Astrocyte (in vitro differentiated cells and primary cell): Measurements from ENCODE around the gene JMJD7. TPM values are rescaled to one million over a fixed set of nuclear protein-coding genes. Genes with fewer than 3 reads are reported as not detected.
A peak's percentile ranks its signal among the peaks of the same experiment; 100 is the strongest.

Source experiments
- DNase-seq: peaks from one replicate; pipeline ENCODE4 v3.0.0-alpha.2; 2010; ENCODE audit warnings: low read depth
- FAIRE-seq: peaks from 2 replicates; lab custom pipeline; 2011; peaks lifted over from hg19 to GRCh38; lab: Jason Lieb, UNC
- H2AFZ ChIP-seq: 2 replicates; pipeline ENCODE4 v1.6.0; 2012; ENCODE audit warnings: low read depth, low read length, inconsistent platforms
- H3K27ac ChIP-seq: 2 replicates; pipeline ENCODE4 v1.5.1; 2011; ENCODE audit warnings: low read depth, low read length, inconsistent platforms
- H3K27me3 ChIP-seq: 2 replicates; pipeline ENCODE4 v1.6.0; 2011; ENCODE audit warnings: low read length, inconsistent platforms; ENCODE audit not compliant: insufficient read depth
- H3K36me3 ChIP-seq: 2 replicates; pipeline ENCODE4 v1.5.1; 2011; ENCODE audit warnings: low read length, inconsistent platforms; ENCODE audit not compliant: insufficient read depth
- H3K4me1 ChIP-seq: 2 replicates; pipeline ENCODE4 v1.5.1; 2011; ENCODE audit warnings: low read length, inconsistent platforms; ENCODE audit not compliant: insufficient read depth
- H3K4me2 ChIP-seq: 2 replicates; pipeline ENCODE4 v1.6.0; 2012; ENCODE audit warnings: low read length, inconsistent platforms
- H3K4me3 ChIP-seq: 2 replicates; pipeline ENCODE4 v1.5.1; 2011; ENCODE audit warnings: low read depth, mild to moderate bottlenecking, low read length, inconsistent platforms; ENCODE audit not compliant: insufficient read depth
- H3K79me2 ChIP-seq: 2 replicates; pipeline ENCODE4 v1.6.0; 2012; ENCODE audit warnings: mild to moderate bottlenecking, low read length, inconsistent platforms; ENCODE audit not compliant: insufficient read depth
- H3K9ac ChIP-seq: 2 replicates; pipeline ENCODE4 v1.6.0; 2012; ENCODE audit warnings: mild to moderate bottlenecking, low read length, inconsistent platforms
- H3K9me3 ChIP-seq: 2 replicates; pipeline ENCODE4 v1.5.1; 2012; ENCODE audit warnings: low read depth, mild to moderate bottlenecking, low read length, inconsistent platforms; ENCODE audit not compliant: insufficient read depth
- H4K20me1 ChIP-seq: 2 replicates; pipeline ENCODE4 v1.6.0; 2012; ENCODE audit warnings: low read length, inconsistent platforms; ENCODE audit not compliant: insufficient read depth
- H3K27ac Mint-ChIP-seq: one replicate; pipeline ENCODE4 v1.8.0; 2021; ENCODE audit warnings: mild to moderate bottlenecking, mixed read lengths; ENCODE audit not compliant: unreplicated experiment
- H3K27me3 Mint-ChIP-seq: one replicate; pipeline ENCODE4 v1.8.0; 2021; ENCODE audit warnings: low read depth, mixed read lengths; ENCODE audit not compliant: unreplicated experiment
- H3K36me3 Mint-ChIP-seq: one replicate; pipeline ENCODE4 v1.8.0; 2021; ENCODE audit warnings: low read depth, mixed read lengths; ENCODE audit not compliant: unreplicated experiment
- H3K4me1 Mint-ChIP-seq: one replicate; pipeline ENCODE4 v1.8.0; 2021; ENCODE audit warnings: low read depth, mixed read lengths; ENCODE audit not compliant: unreplicated experiment
- H3K4me3 Mint-ChIP-seq: one replicate; pipeline ENCODE4 v1.8.0; 2021; ENCODE audit warnings: mild to moderate bottlenecking, moderate library complexity, mixed read lengths; ENCODE audit not compliant: unreplicated experiment
- H3K9me3 Mint-ChIP-seq: one replicate; pipeline ENCODE4 v1.8.0; 2021; ENCODE audit warnings: mild to moderate bottlenecking, mixed read lengths; ENCODE audit not compliant: unreplicated experiment
- EZH2 ChIP-seq: IDR thresholded peaks from 2 replicates; pipeline ENCODE4 v1.6.1; 2012; ENCODE audit warnings: mild to moderate bottlenecking, low read length, inconsistent platforms; ENCODE audit not compliant: insufficient read depth
- total RNA-seq: library from RNA; stranded (reverse); gene quantifications from 2 replicates; pipeline ENCODE4 v1.2.1, GENCODE V29; 2021
- TF ChIP-seq, protein P1 (sequence below): IDR thresholded peaks from 2 replicates; pipeline ENCODE4 v1.5.1; 2011; ENCODE audit warnings: low read depth, mild to moderate bottlenecking, inconsistent platforms, low read length, moderate library complexity; ENCODE audit not compliant: insufficient read depth

The JMJD7 gene
- total RNA-seq, 1 donor from 2014 or later, result 7.6 TPM

GRCh38 chr15:41790756-41791546, 36.9 kb upstream of the JMJD7 start:
- peaks cover 20% of the 10 kb centered on the region for H3K4me1 ChIP-seq
- no peaks in the 10 kb centered on the region for H3K36me3 ChIP-seq
- H3K9ac ChIP-seq, result peak overlapping the region; percentile 64
- Mint-ChIP-seq H3K36me3 (no peaks in the 10 kb centered on the region), H3K9me3 (no peaks in the 10 kb centered on the region), H3K4me3 (peak overlapping the region; percentile 9), H3K4me1 (peaks cover 50% of the 10 kb centered on the region), H3K27ac (peak overlapping the region; percentile 89), H3K27me3 (no peaks in the 10 kb centered on the region)
- H3K27me3 ChIP-seq, result no peaks in the 10 kb centered on the region
- H3K4me3 ChIP-seq, result peak overlapping the region; percentile 34
- no peak for FAIRE-seq
- peak overlapping the region; percentile 79 for H3K4me2 ChIP-seq
- no peaks in the 10 kb centered on the region for H3K9me3 ChIP-seq
- no peak overlapping the region for H2AFZ ChIP-seq
- no peak for TF ChIP-seq EZH2
- TF ChIP-seq, protein P1, sequence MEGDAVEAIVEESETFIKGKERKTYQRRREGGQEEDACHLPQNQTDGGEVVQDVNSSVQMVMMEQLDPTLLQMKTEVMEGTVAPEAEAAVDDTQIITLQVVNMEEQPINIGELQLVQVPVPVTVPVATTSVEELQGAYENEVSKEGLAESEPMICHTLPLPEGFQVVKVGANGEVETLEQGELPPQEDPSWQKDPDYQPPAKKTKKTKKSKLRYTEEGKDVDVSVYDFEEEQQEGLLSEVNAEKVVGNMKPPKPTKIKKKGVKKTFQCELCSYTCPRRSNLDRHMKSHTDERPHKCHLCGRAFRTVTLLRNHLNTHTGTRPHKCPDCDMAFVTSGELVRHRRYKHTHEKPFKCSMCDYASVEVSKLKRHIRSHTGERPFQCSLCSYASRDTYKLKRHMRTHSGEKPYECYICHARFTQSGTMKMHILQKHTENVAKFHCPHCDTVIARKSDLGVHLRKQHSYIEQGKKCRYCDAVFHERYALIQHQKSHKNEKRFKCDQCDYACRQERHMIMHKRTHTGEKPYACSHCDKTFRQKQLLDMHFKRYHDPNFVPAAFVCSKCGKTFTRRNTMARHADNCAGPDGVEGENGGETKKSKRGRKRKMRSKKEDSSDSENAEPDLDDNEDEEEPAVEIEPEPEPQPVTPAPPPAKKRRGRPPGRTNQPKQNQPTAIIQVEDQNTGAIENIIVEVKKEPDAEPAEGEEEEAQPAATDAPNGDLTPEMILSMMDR, result no peak
- peaks cover 80% of the 10 kb centered on the region for H3K79me2 ChIP-seq
- peak; percentile 83 for DNase-seq
- H4K20me1 ChIP-seq, result peaks cover 44% of the 10 kb centered on the region
- peak overlapping the region; percentile 91 for H3K27ac ChIP-seq

DNA sequence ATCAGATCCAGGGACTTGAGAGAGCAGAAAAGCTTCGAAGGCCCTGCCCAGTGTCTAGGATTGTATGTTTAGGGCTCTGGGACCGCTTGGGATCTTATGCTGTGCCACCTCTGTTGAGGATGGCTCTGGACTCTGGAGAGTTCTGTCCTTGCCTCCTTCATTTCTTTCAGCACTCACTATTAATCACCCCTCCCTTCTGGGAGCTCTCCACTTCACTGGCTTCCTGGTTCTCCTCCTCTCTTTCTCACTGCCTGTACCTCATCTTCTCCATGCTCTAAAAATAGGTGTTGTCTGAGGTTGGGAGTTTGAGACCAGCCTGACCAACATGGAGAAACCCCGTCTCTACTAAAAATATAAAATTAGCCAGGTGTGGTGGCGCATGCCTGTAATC, 36.4 kb upstream of the JMJD7 start:
- no peak for TF ChIP-seq EZH2
- TF ChIP-seq, protein P1, result no peak
- Histone ChIP-seq H3K79me2 (peaks cover 80% of the 10 kb centered on the region), H4K20me1 (peaks cover 48% of the 10 kb centered on the region), H3K27me3 (no peaks in the 10 kb centered on the region), H3K9ac (peak overlapping the region; percentile 64), H2AFZ (no peak overlapping the region), H3K27ac (peak overlapping the region; percentile 91), H3K4me1 (peaks cover 22% of the 10 kb centered on the region), H3K4me3 (no peak overlapping the region), H3K4me2 (peak overlapping the region; percentile 79), H3K36me3 (no peaks in the 10 kb centered on the region), H3K9me3 (no peaks in the 10 kb centered on the region)
- FAIRE-seq (no peak), DNase-seq (no peak)
- no peaks in the 10 kb centered on the region for H3K36me3 Mint-ChIP-seq
- H3K4me3 Mint-ChIP-seq, result no peak overlapping the region
- no peaks in the 10 kb centered on the region for H3K9me3 Mint-ChIP-seq
- H3K27me3 Mint-ChIP-seq, result no peaks in the 10 kb centered on the region
- peak overlapping the region; percentile 89 for H3K27ac Mint-ChIP-seq
- peaks cover 55% of the 10 kb centered on the region for H3K4me1 Mint-ChIP-seq
